Progenitor cell of endocrine pancreas (in vitro differentiated cells): ENCODE results near the gene KCNT1. TPM values are rescaled to one million over a fixed set of nuclear protein-coding genes. Genes with fewer than 3 reads are reported as not detected.

ENCODE experiments used
- DNase-seq: peaks from one replicate; pipeline ENCODE4 v3.0.0; 2021; ENCODE audit warnings: low spot score; ENCODE audit not compliant: unreplicated experiment
- H3K27ac Mint-ChIP-seq: 2 replicates; pipeline ENCODE4 v1.8.0; 2021; ENCODE audit warnings: mild to moderate bottlenecking, moderate library complexity, mixed read lengths
- H3K27me3 Mint-ChIP-seq: 2 replicates; pipeline ENCODE4 v1.8.0; 2021; ENCODE audit warnings: mixed read lengths
- H3K36me3 Mint-ChIP-seq: 2 replicates; pipeline ENCODE4 v1.8.0; 2022; ENCODE audit warnings: mixed read lengths; ENCODE audit not compliant: insufficient read depth
- H3K4me1 Mint-ChIP-seq: 2 replicates; pipeline ENCODE4 v1.8.0; 2021; ENCODE audit warnings: low read depth, mixed read lengths
- H3K4me3 Mint-ChIP-seq: 2 replicates; pipeline ENCODE4 v1.8.0; 2021; ENCODE audit warnings: low read depth, mild to moderate bottlenecking, moderate library complexity, mixed read lengths
- H3K9me3 Mint-ChIP-seq: 2 replicates; pipeline ENCODE4 v1.8.0; 2021; ENCODE audit warnings: low read depth, mixed read lengths
- CTCF ChIP-seq: fragments of 200-600 bp; sonication (generic); IDR thresholded peaks from one replicate; pipeline ENCODE4 v1.5.0; 2021; ENCODE audit warnings: antibody characterized with exemption, mild to moderate bottlenecking; ENCODE audit not compliant: unreplicated experiment
- total RNA-seq: library from RNA; stranded (reverse); gene quantifications from 2 replicates; pipeline ENCODE4 v1.2.1, GENCODE V29; 2021

KCNT1 gene
- total RNA-seq, 1 donor from 2014 or later = not detected

- H3K27me3 Mint-ChIP-seq = peaks cover 7% of the 10 kb centered on the region
- DNase-seq = no peak
- no peak overlapping the region for H3K27ac Mint-ChIP-seq
- H3K4me1 Mint-ChIP-seq = no peaks in the 10 kb centered on the region
- no peak for TF ChIP-seq CTCF
- H3K36me3 Mint-ChIP-seq = no peaks in the 10 kb centered on the region
- H3K4me3 Mint-ChIP-seq = no peak overlapping the region
- H3K9me3 Mint-ChIP-seq = no peaks in the 10 kb centered on the region
Measured at GRCh38 chr9:135779571-135779970, 77.6 kb downstream of the KCNT1 start.

- H3K36me3 Mint-ChIP-seq = no peaks in the 10 kb centered on the region
- no peak for DNase-seq
- H3K27me3 Mint-ChIP-seq = peaks cover 7% of the 10 kb centered on the region
- no peaks in the 10 kb centered on the region for H3K4me1 Mint-ChIP-seq
- no peak overlapping the region for H3K27ac Mint-ChIP-seq
- no peaks in the 10 kb centered on the region for H3K9me3 Mint-ChIP-seq
- H3K4me3 Mint-ChIP-seq = no peak overlapping the region
- TF ChIP-seq CTCF = no peak
Measured at GRCh38 chr9:135780086-135780485, 78.1 kb downstream of the KCNT1 start.

GRCh38 chr9:135780626-135781025 is 78.6 kb downstream of the KCNT1 start:
- no peak overlapping the region for H3K4me3 Mint-ChIP-seq
- H3K4me1 Mint-ChIP-seq = no peaks in the 10 kb centered on the region
- no peaks in the 10 kb centered on the region for H3K36me3 Mint-ChIP-seq
- no peaks in the 10 kb centered on the region for H3K9me3 Mint-ChIP-seq
- no peak overlapping the region for H3K27ac Mint-ChIP-seq
- no peak for TF ChIP-seq CTCF
- H3K27me3 Mint-ChIP-seq = peaks cover 7% of the 10 kb centered on the region
- DNase-seq = no peak

- H3K9me3 Mint-ChIP-seq = no peaks in the 10 kb centered on the region
- no peak overlapping the region for H3K27ac Mint-ChIP-seq
- no peak for TF ChIP-seq CTCF
- H3K4me3 Mint-ChIP-seq = no peak overlapping the region
- H3K36me3 Mint-ChIP-seq = no peaks in the 10 kb centered on the region
- DNase-seq = no peak
- H3K27me3 Mint-ChIP-seq = peaks cover 7% of the 10 kb centered on the region
- H3K4me1 Mint-ChIP-seq = no peaks in the 10 kb centered on the region
Measured at GRCh38 chr9:135782946-135783345, 81.0 kb downstream of the KCNT1 start.

GRCh38 chr9:135783540-135784245 is 81.7 kb downstream of the KCNT1 start:
- H3K4me1 Mint-ChIP-seq = no peaks in the 10 kb centered on the region
- no peak for DNase-seq
- no peak overlapping the region for H3K27ac Mint-ChIP-seq
- H3K36me3 Mint-ChIP-seq = no peaks in the 10 kb centered on the region
- H3K4me3 Mint-ChIP-seq = no peak overlapping the region
- TF ChIP-seq CTCF = no peak
- no peaks in the 10 kb centered on the region for H3K9me3 Mint-ChIP-seq
- peaks cover 7% of the 10 kb centered on the region for H3K27me3 Mint-ChIP-seq
